Calu3 (cell line): ENCODE data around the gene SCTR. TPM values are rescaled to one million over a fixed set of nuclear protein-coding genes. Genes with fewer than 3 reads are reported as not detected.
A peak's percentile ranks its signal among the peaks of the same experiment; 100 is the strongest.

Experiments
- BruUV-seq: library from RNA; stranded (reverse); fragments of 400-500 nt; replicated peaks from 2 replicates; lab custom pipeline; 2021; lab: Mats Ljungman, UMichigan
- CTCF ChIA-PET: fragments of 300-600 bp; sonication (Branson Sonifier 250); formaldehyde crosslinking; loops from one replicate; lab custom pipeline; 2022; ENCODE audit warnings: antibody characterized with exemption; lab: Charles Lee
- DNase-seq: peaks from one replicate; pipeline ENCODE4 v3.0.0; 2022
- H3K27ac Mint-ChIP-seq: one replicate; pipeline ENCODE4 v1.8.0; 2022; ENCODE audit warnings: mixed read lengths; ENCODE audit not compliant: unreplicated experiment
- H3K27me3 Mint-ChIP-seq: one replicate; pipeline ENCODE4 v1.8.0; 2022; ENCODE audit warnings: mixed read lengths; ENCODE audit not compliant: unreplicated experiment
- H3K36me3 Mint-ChIP-seq: one replicate; pipeline ENCODE4 v1.8.0; 2022; ENCODE audit warnings: mild to moderate bottlenecking, moderate library complexity, mixed read lengths; ENCODE audit not compliant: insufficient read depth, unreplicated experiment
- H3K4me1 Mint-ChIP-seq: one replicate; pipeline ENCODE4 v1.8.0; 2022; ENCODE audit warnings: mild to moderate bottlenecking, low read depth, mixed read lengths; ENCODE audit not compliant: unreplicated experiment
- H3K4me3 Mint-ChIP-seq: one replicate; pipeline ENCODE4 v1.8.0; 2022; ENCODE audit warnings: mild to moderate bottlenecking, low read depth, moderate library complexity, mixed read lengths; ENCODE audit not compliant: unreplicated experiment
- H3K9me3 Mint-ChIP-seq: one replicate; pipeline ENCODE4 v1.8.0; 2022; ENCODE audit warnings: low read depth, mixed read lengths; ENCODE audit not compliant: unreplicated experiment
- intact Hi-C: fragments of 100-400 bp; cut with micrococcal nuclease; formaldehyde crosslinking; loops from one replicate; pipeline ENCODE4 v1.10.0; 2022; ENCODE audit not compliant: unreplicated experiment
- total RNA-seq: library from RNA; stranded (reverse); gene quantifications from 2 replicates; pipeline ENCODE4 v1.2.3, GENCODE V29; 2022
- TF ChIP-seq, protein P1 (sequence below): fragments of 200-600 bp; IDR thresholded peaks from one replicate; pipeline ENCODE4 v1.8.0; 2022; ENCODE audit warnings: antibody characterized with exemption; ENCODE audit not compliant: unreplicated experiment

SCTR gene
- total RNA-seq, 1 experiment from 2014 or later = 0.85 TPM

DNA sequence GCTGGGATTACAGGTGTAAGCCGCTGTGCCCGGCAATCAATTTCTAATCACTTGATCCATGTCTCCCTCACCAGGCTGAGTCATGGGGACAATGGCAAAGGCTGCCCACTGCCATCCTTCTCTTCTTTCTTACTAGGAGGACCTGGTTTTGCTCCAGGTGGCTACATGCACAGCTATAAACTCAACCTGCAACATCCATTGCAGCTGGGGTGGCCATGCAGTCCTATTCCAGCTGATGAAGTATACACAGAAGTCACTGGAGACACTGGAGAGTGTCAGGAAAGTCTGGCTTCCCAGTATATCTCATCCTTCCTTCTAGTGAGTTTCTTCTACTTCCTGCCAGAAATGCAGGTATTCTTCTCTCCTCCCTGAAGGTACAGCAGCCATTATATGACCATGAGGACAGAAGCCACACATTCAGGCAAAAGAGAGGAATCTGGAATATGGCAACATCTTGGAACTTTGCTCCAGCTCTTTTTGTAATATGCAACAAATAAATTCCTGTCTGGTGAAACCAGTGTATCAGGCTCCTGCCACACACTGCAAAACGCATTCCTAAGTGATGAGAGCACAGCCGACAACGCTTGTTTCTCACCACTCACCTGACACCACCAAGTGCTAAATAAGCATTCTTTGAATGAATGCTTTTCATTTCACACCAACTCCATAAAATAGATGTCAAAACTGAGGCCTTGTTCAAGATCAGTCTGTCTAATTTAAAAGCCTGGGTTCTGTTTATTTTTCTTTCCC lies 32.3 kb downstream of the SCTR start:
- CTCF ChIA-PET = no interaction called here
- BruUV-seq = no TSS peak
- Mint-ChIP-seq H3K4me3 (peak overlapping the region; percentile 24), H3K36me3 (peaks cover 19% of the 10 kb centered on the region), H3K9me3 (no peaks in the 10 kb centered on the region), H3K4me1 (peaks cover 60% of the 10 kb centered on the region), H3K27me3 (no peaks in the 10 kb centered on the region), H3K27ac (peak overlapping the region; percentile 91)
- peak; percentile 74 for DNase-seq
- TF ChIP-seq, protein P1, sequence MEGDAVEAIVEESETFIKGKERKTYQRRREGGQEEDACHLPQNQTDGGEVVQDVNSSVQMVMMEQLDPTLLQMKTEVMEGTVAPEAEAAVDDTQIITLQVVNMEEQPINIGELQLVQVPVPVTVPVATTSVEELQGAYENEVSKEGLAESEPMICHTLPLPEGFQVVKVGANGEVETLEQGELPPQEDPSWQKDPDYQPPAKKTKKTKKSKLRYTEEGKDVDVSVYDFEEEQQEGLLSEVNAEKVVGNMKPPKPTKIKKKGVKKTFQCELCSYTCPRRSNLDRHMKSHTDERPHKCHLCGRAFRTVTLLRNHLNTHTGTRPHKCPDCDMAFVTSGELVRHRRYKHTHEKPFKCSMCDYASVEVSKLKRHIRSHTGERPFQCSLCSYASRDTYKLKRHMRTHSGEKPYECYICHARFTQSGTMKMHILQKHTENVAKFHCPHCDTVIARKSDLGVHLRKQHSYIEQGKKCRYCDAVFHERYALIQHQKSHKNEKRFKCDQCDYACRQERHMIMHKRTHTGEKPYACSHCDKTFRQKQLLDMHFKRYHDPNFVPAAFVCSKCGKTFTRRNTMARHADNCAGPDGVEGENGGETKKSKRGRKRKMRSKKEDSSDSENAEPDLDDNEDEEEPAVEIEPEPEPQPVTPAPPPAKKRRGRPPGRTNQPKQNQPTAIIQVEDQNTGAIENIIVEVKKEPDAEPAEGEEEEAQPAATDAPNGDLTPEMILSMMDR = no peak
- intact Hi-C loops = loop anchor here (5.0 kb wide), 1 partner anchor 155 kb away; no protein-coding TSS in a partner anchor

DNA sequence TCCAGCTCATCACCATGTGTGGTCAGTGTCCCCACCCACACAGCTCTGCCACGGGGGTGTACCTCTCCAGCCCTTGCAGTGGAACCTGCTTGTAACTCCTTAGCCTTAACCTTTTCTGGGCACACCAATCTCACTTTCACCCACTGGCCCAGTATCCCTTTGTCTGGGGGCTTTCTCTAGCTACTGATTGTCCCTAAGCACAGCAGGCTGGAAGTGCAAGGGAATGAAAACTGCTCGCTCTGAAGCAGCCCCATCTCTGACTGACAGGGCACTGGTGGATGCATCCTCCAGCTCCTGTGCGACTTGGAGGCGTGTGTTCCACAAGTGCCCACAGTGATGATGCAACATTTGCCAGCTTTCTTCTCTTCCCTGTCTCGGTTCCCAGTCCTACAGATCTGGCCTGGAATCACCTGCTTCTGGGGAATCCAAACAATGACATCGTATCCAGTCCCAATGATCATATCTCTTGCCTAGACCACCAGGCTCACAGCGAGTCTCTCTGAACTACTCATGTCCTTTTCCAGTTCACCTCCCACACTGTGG lies 33.6 kb downstream of the SCTR start:
- intact Hi-C loops = loop anchor here (5.0 kb wide), 1 partner anchor 157 kb away; no protein-coding TSS in a partner anchor
- Mint-ChIP-seq H3K9me3 (no peaks in the 10 kb centered on the region), H3K4me3 (no peak overlapping the region), H3K36me3 (peaks cover 24% of the 10 kb centered on the region), H3K27me3 (no peaks in the 10 kb centered on the region), H3K4me1 (peaks cover 72% of the 10 kb centered on the region), H3K27ac (peak overlapping the region; percentile 91)
- no TSS peak for BruUV-seq
- no peak for DNase-seq
- TF ChIP-seq, protein P1 = no peak
- CTCF ChIA-PET = interaction anchor here (0.9 kb wide), 1 partner anchor 124 kb away, joined by 3 read pairs; the partner anchor contains the start of genes C2orf76 and DBI

DNA sequence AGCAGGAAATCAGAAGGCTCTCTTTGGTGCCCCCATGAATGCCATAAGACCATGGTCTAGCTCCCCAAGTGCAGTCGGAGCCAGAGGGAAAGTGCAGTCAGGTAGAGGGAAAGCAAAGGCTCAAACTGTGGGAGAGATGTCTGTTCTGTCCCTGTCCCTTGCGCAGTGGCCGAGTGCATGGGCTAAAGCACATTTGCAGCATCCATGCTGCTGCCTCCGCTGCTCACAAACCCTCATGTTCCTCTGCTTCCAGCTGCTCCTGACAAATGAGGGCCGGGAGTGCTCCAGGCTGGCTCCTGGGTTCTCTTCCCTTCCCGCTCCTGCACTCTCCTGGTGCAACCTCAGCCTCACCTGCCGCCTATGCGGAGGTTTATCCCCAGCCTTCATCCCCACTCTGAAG lies 34.2 kb downstream of the SCTR start:
- no peaks in the 10 kb centered on the region for H3K9me3 Mint-ChIP-seq
- H3K36me3 Mint-ChIP-seq = peaks cover 24% of the 10 kb centered on the region
- no peak for DNase-seq
- TF ChIP-seq, protein P1 = no peak
- peak overlapping the region; percentile 65 for H3K27ac Mint-ChIP-seq
- no peaks in the 10 kb centered on the region for H3K27me3 Mint-ChIP-seq
- BruUV-seq = no TSS peak
- intact Hi-C loops = loop anchor here (5.0 kb wide), 1 partner anchor 157 kb away; no protein-coding TSS in a partner anchor
- peaks cover 78% of the 10 kb centered on the region for H3K4me1 Mint-ChIP-seq
- CTCF ChIA-PET = interaction anchor here (0.9 to 1.5 kb wide), 2 partner anchors 14 to 124 kb away, joined by 3 read pairs; partner anchors contain the start of genes C2orf76 and DBI
- no peak overlapping the region for H3K4me3 Mint-ChIP-seq

DNA sequence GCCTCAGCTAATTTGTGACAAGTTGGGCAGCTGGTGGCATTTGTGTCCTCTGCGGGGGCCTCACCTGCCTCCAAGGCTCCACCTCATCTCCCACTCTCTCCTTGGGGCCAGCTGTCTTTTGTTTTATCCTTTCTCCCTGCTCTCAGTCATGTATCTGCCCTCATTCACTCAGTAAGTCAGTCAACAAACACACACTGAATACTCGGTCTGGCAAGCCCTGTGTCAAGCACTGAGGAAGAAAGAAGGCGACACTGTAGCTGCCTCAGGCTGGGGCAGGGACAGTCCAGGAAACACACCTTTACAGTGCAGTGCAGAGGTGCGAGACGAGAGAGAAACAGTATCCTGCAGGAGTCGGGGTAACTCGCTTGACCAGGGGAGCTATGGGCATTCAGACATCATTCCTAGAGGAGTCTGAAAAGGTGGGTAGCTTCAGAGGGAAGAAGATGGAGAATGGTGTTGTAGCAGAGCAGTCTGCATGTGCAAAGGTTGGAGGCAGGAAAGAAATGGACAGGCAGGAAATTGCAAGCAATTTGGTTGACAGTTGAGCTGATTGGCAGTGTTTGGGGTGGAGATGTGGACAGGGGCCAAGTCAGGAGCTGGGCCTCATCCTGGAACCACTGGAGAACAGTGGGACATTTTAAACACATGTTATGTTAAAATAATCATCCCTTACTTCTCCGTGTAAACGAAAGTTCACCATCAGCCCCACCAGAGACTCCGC lies 34.9 kb downstream of the SCTR start:
- CTCF ChIA-PET = interaction anchor here (1.5 kb wide), 1 partner anchor 13 kb away, joined by 3 read pairs; no protein-coding TSS in a partner anchor
- Mint-ChIP-seq H3K4me1 (peaks cover 85% of the 10 kb centered on the region), H3K27ac (peak overlapping the region; percentile 62)

More for the DNA sequence above, 34.9 kb downstream of the SCTR start:
- Mint-ChIP-seq H3K27me3 (no peaks in the 10 kb centered on the region), H3K36me3 (peaks cover 24% of the 10 kb centered on the region), H3K4me3 (peak overlapping the region; percentile 24), H3K9me3 (no peaks in the 10 kb centered on the region)
- TF ChIP-seq, protein P1 = no peak
- DNase-seq = no peak
- intact Hi-C loops = loop anchor here (5.0 kb wide), 1 partner anchor 63 kb away; no protein-coding TSS in a partner anchor
- BruUV-seq = no TSS peak
